Activated CD4-positive, alpha-beta T cell treated with anti-CD3 and anti-CD28 coated beads, Interleukin-2, amount 10 ng/mL, durations not matched to agents 24 days and 14 days (primary cell): ENCODE measurements around the gene RGP1. TPM values are rescaled to one million over a fixed set of nuclear protein-coding genes. Genes with fewer than 3 reads are reported as not detected.

Source experiments
- DNase-seq: peaks from one replicate; pipeline ENCODE4 v3.0.0; 2022
- H3K27ac Mint-ChIP-seq: one replicate; pipeline ENCODE4 v1.8.0; 2022; ENCODE audit warnings: mild to moderate bottlenecking, mixed read lengths
- H3K27me3 Mint-ChIP-seq: one replicate; pipeline ENCODE4 v1.8.0; 2022; ENCODE audit warnings: mixed read lengths
- H3K36me3 Mint-ChIP-seq: one replicate; pipeline ENCODE4 v1.8.0; 2022; ENCODE audit warnings: low read depth, mild to moderate bottlenecking, mixed read lengths
- H3K4me1 Mint-ChIP-seq: one replicate; pipeline ENCODE4 v1.8.0; 2021; ENCODE audit warnings: mixed read lengths
- H3K4me3 Mint-ChIP-seq: one replicate; pipeline ENCODE4 v1.8.0; 2022; ENCODE audit warnings: mild to moderate bottlenecking, moderate library complexity, mixed read lengths
- H3K9me3 Mint-ChIP-seq: one replicate; pipeline ENCODE4 v1.8.0; 2021; ENCODE audit warnings: mixed read lengths
- intact Hi-C: fragments of 100-400 bp; cut with micrococcal nuclease; formaldehyde crosslinking; loops from one replicate; pipeline ENCODE4 v1.15.1; 2023
- total RNA-seq: library from RNA; stranded (reverse); gene quantifications from 2 replicates; pipeline ENCODE4 v1.2.3, GENCODE V29; 2022

Gene RGP1
- total RNA-seq, 1 donor from 2014 or later: 16.3 TPM

- Mint-ChIP-seq H3K36me3 (peaks cover 37% of the 10 kb centered on the region), H3K9me3 (no peaks in the 10 kb centered on the region), H3K4me1 (peaks cover 16% of the 10 kb centered on the region), H3K27me3 (no peaks in the 10 kb centered on the region), H3K27ac (no peak overlapping the region), H3K4me3 (no peak overlapping the region)
- no peak for DNase-seq
- intact Hi-C loops: no loop called here
Observed at GRCh38 chr9:35801328-35802128, 52.4 kb downstream of the RGP1 start.

DNA sequence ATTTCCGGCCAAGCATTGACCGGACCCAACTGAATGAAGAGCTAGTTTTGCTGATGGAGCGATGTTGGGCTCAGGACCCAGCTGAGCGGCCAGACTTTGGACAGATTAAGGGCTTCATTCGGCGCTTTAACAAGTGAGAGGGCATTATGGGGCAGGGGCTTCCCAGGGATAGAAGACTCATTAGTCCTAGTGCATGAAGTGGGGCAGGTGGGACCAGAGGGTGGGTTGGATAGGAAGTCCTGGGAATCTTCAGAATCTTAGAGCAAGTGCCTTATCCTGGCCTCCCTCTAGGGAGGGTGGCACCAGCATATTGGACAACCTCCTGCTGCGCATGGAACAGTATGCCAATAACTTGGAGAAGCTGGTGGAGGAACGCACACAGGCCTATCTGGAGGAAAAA is 57.0 kb downstream of the RGP1 start:
- Mint-ChIP-seq H3K27ac (peak overlapping the region; percentile 25), H3K9me3 (no peaks in the 10 kb centered on the region), H3K36me3 (peaks cover 32% of the 10 kb centered on the region), H3K27me3 (no peaks in the 10 kb centered on the region), H3K4me1 (peaks cover 5% of the 10 kb centered on the region), H3K4me3 (no peak overlapping the region)
- no peak for DNase-seq
- intact Hi-C loops: no loop called here

Other genes starting within 250 kb of the RGP1 start
- 48.7 and 52.9 TPM in 2 replicates for gene TESK1, start 144.0 kb upstream of the RGP1 start, total RNA-seq
- gene CD72, start 130.9 kb upstream of the RGP1 start, total RNA-seq: 8.1 and 9.0 TPM in 2 replicates
- 80.4 and 81.8 TPM in 2 replicates for gene SIT1, start 98.4 kb upstream of the RGP1 start, total RNA-seq
- 5,949 and 6,301 TPM in 2 replicates for gene RMRP, start 91.3 kb upstream of the RGP1 start, total RNA-seq
- 20.8 and 21.8 TPM in 2 replicates for gene CCDC107, start 91.0 kb upstream of the RGP1 start, total RNA-seq
- 9.9 and 10.8 TPM in 2 replicates for gene ARHGEF39, start 84.1 kb upstream of the RGP1 start, total RNA-seq
- 0.52 and 0.82 TPM in 2 replicates for gene CA9, start 75.4 kb upstream of the RGP1 start, total RNA-seq
- gene TPM2, start 59.4 kb upstream of the RGP1 start, total RNA-seq: 3.6 and 3.8 TPM in 2 replicates
- 220 and 243 TPM in 2 replicates for gene TLN1, start 17.1 kb upstream of the RGP1 start, total RNA-seq
- 27.0 and 27.6 TPM in 2 replicates for gene CREB3, start 16.6 kb upstream of the RGP1 start, total RNA-seq
- 46.7 and 50.1 TPM in 2 replicates for gene GBA2, start 59 bp upstream of the RGP1 start, total RNA-seq
- gene MSMP, start 5.0 kb downstream of the RGP1 start, total RNA-seq: 0.88 TPM in 1 of 2 replicates, not detected in the other
- 11.3 and 15.4 TPM in 2 replicates for gene NPR2, start 42.3 kb downstream of the RGP1 start, total RNA-seq
- 0.21 and 0.52 TPM in 2 replicates for gene SPAG8, start 63.0 kb downstream of the RGP1 start, total RNA-seq
- 42.3 and 42.5 TPM in 2 replicates for gene HINT2, start 65.8 kb downstream of the RGP1 start, total RNA-seq
- not detected in 2 replicates for gene FAM221B, start 79.4 kb downstream of the RGP1 start, total RNA-seq
- gene TMEM8B, start 79.9 kb downstream of the RGP1 start, total RNA-seq: 2.0 and 2.3 TPM in 2 replicates
- gene OR13J1, start 121.1 kb downstream of the RGP1 start, total RNA-seq: not detected in 2 replicates
- not detected in 2 replicates for gene HRCT1, start 156.9 kb downstream of the RGP1 start, total RNA-seq
- gene SPAAR, start 160.2 kb downstream of the RGP1 start, total RNA-seq: not detected in 2 replicates
- not detected in 2 replicates for gene OR2S2, start 208.9 kb downstream of the RGP1 start, total RNA-seq